NCI-H82 (cell line): Measurements from ENCODE around the gene CRELD2.

Experiments
- DNase-seq: peaks from one replicate; lab custom pipeline; 2025; lab: John Stamatoyannopoulos, UW

CRELD2 gene

DNA sequence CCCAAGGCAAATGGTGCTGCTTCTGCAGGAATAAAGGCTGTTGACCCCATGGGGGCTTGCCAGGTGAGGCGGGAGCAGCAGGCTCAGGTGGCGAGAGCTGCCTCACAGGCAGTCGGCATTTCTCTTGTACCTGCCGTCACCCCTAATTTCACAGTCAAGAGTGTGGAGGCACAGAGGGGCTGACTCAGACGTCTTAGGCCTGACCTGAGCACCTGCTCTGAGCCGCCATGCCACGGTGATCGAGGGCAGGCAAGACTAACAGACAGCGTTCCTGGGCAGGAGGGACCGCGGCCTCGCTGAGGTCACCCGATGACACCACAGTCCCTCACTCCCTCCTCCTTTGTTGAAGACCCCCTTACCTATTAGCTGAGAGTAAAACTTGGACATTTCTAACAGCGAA, 5.4 kb upstream of the CRELD2 start:
- DNase-seq, result no peak

DNA sequence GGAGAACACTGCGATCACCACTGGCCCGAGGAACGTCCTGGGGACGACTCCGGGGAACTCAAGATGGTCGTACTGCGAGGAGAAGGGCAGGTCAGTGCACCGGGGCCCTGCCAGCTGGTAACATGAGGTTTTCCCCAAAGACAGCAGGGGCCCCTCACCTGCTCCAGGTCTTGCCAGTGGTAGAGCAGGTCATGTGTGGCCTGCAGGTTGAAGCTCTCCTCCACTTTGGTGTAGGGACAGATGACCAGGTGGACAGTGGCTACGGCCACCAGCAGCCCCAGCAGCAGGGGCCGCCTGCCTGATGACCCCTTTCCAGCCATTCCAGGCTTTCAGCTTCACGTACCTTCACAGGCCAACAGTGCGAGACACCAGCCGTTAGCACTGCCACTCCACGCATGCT, 5.0 kb upstream of the CRELD2 start:
- no peak for DNase-seq

DNA sequence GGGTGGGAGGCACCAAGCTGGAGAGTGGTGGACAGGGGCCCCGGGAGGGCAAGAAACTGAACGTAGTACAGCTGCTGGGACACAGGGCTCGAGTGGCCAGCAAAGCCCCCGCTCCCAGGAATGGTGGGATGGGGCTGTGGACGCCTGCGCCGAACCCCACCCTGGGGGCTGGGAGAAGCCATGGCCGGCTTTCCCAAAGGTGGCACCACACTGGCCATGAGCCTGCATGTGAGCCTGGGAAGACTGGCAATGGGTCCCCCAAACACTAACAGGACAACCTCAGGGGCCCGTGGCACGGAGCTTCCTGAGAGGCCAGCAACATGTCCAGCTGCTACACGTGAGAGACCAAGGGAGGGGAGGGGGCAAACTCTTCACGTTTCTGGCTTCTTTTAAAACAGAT, 4.2 kb upstream of the CRELD2 start:
- DNase-seq, result no peak

DNA sequence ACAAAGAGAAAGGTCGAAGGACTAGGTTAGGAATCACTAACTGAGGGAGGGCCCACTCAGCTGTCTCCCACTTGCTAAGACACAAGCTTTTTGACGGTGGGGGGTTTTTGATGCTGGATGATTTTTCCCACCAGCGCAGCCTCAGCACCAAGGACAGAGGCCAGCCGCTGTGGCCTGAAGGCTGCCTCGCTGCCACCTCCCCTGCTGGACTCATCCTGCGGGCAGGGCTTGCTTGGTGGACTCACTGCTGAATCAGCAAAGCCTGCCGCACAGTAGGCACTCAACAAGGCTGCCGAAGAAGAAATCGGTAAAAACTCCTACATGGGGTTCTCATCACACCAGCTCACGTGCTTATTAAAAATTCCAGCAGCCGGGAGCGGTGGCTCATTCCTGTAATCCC, 2.8 kb upstream of the CRELD2 start:
- DNase-seq, result no peak

DNA sequence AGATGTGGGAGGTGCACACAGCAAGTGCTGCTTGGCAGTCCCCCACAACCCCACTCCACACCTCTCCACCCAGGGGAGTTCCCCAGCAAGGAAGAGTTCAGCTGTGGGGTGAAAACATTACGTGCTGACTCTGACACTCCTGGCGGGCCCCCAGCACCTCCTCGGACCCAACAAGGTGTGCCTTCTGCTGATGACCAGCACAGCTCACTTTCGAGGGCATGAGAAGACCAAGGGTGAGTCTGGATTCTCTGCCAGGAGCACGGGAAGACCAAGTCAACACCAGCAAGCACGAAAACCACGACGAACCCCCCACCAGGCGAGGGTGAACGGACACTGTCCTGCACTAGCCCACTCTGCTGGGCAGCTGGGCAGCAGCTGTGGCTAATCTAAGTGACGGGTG, 1.6 kb upstream of the CRELD2 start:
- DNase-seq, result no peak

DNA sequence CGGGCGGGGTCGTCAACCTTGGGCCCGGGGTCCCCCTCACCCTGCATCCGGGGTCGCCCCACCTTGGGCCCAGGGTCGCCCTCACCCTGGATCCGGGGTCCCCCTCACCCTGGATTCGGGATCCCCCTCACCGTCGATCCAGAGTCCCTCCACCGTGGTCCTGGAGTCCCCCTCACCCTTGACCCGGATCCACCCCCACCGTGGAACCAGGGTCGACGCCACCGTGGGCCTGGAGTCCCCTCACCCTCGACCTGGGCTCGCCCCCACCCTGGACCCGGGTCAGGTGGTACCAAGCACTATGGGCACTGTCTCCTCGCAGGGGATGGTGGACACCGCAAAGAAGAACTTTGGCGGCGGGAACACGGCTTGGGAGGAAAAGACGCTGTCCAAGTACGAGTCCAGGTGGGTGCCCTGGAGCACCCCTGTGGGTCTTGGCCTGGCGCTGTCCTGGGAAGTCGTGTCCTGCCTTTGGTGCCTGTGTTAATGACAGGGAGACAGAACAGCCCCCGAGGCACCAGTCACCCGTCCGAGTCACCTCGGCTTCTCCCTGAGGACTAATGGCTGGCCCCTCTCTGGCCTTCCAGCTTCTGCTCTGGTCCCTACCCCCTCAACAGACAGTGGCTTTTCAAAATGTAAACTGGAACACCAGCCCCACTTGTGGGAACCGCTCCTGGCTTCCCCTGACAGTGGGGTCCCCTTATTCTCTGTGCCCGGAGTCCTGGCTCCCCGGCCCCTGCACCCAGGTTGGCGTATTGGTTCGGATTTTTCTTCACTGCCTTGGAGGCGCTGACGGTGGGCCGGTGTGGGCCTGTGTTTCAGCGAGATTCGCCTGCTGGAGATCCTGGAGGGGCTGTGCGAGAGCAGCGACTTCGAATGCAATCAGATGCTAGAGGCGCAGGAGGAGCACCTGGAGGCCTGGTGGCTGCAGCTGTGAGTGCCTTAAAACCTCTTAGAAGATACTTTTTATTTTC, 762 bp downstream of the CRELD2 start:
- DNase-seq, result no peak

DNA sequence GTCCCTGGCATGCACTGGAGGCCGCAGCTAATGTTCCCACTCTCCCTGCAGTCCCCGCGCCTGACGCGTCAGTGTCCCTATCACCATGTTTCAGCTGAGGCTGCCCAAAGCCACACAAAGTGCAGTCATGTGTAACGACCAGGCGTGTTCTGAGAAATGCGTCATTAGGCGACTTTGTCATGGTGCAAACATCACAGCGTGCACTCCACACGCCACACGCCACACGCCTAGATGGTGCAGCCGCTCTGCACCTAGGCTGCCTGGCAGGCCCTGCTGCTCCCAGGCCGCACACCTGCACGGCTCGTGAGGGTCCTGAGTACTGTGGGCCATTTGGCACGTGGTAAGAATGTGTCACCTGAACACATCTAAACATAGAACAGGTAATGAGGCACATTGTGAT, 2.4 kb downstream of the CRELD2 start:
- DNase-seq, result no peak

DNA sequence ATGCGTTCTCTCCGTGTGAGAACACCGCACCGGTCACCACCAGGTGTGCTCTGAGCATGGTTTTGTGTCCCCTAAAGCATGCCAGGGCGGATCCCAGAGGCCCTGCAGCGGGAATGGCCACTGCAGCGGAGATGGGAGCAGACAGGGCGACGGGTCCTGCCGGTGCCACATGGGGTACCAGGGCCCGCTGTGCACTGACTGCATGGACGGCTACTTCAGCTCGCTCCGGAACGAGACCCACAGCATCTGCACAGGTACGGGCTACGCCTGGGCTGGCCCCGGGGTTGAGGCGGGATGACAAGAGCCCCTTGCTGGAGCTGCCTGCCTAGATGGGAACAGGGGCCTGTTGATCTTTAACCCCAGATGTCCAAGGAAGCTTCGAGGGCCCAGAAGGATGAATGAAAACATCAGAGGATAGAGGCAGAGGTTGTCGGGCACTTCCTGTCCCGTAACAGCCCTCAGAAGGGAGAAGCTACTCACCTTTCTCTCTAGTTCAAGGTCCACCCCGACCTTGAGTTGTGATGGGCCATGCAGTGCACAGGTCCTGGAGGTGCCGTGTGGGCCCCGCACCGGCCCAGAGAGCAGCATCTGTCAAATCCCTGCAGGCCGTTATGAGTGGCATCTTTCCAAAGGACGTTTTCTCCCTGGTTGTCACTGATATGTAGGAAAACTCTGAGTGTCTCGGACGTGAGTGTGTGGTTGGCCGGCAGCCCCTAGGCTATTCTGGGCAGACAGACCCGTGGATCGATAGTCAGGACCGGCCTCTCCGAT, 3.3 kb downstream of the CRELD2 start:
- no peak for DNase-seq

DNA sequence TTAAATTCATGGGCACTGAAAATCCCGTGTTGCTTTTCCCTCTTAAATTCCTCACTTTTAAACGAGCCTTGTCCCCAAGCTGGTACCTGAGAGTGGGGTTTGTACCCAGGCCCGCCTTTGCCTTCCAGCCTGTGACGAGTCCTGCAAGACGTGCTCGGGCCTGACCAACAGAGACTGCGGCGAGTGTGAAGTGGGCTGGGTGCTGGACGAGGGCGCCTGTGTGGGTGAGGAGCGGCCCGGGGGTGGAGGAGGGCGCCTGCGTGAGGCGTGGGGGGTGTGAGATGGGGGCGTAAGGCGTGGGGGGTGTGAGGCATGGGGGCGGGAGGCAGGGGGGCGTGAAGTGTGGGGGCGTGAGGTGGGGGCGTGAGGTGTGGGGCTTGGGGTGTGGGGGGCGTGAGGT, 4.0 kb downstream of the CRELD2 start:
- no peak for DNase-seq

DNA sequence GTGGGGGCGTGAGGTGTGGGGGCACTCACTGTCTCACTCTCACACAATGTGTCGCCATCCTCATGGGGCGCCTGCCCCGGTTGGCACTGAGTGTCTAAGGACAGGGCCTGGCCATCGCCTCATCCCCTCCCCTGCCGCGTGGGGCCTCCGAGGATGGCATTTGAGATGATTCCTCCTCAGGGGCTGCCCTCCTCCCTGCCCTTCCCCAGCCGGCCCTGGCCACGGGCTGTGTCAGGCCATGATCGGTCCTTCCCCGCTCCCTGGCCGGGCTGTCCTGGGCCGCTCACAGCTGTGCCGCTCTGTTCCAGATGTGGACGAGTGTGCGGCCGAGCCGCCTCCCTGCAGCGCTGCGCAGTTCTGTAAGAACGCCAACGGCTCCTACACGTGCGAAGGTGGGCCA, 4.5 kb downstream of the CRELD2 start:
- no peak for DNase-seq

DNA sequence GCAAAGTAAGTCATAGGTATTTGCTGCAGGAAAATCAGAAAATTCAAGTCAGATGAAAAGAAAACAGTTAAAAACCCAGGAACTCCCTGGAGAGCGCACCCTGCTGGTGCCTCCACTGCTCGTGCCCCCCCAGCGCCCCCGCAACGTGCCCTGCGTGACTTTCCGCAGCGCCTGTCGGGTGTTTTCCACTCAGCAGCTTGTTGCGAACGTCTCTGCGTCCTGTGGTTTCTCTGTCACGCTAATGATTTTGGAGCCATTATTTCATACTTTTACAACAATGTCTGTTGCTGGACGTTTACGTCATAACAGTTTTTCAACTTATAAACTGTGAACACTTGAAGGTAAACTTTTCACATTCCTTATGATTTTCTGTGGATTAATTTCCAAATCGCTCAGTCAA, 5.0 kb downstream of the CRELD2 start:
- no peak for DNase-seq

DNA sequence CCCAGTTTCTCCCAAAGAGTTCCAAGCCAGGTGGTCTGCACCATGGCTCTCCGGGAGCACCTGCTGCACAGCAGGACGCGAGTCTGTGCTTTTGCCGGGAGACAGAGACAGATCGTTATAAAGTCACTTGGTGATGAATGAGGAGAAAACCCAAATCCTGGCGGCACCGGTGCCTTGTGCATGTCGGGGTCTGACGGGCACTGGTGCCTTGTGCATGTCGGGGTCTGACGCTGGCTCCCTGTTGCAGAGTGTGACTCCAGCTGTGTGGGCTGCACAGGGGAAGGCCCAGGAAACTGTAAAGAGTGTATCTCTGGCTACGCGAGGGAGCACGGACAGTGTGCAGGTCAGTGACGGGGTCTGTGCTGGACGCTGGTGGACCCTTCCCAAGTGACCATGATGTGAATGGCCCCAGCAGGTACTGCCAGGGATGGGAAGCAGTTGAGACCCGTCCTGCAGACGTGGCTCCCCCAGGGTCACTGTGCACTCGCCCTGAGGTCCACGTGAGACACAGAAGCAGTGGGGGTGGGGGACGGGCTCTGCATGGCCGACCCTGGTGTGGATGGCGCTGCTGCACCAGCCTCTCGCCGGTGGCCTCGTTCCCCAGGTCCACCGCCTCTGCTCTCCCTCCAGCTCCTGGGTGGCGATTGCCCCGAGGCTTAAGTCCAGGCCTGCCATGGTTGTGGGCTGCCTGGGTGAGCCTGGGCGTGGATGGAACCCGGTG, 5.8 kb downstream of the CRELD2 start:
- no peak for DNase-seq

DNA sequence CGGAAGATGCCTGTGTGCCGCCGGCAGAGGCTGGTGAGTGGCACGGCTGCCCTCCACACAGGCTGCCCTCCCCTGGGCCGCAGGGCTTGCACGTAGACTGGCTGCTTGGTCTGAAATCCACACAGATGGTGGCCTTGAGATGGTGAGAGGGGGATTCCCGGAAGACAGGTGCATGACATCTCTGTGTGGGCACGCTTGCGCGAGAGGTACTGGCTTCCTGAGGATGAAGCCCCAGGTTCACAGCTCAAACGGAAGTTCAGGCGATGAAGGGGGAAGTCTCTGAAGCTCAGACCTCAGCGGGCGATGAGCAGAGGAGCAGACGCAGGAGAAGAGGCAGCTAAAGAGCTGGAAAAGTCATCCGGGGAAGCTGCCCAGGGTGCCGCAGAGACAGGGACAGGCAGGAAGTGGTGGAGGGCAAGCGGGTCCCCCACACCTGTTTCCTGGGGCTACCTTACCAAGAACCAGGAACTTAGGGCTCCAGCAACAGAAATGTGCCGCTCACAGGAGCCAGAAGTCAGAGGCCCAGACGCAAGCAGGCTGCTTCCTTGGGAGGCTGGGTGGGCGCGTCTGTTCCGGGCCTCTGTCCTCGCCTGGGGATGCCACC, 7.2 kb downstream of the CRELD2 start:
- DNase-seq, result no peak

DNA sequence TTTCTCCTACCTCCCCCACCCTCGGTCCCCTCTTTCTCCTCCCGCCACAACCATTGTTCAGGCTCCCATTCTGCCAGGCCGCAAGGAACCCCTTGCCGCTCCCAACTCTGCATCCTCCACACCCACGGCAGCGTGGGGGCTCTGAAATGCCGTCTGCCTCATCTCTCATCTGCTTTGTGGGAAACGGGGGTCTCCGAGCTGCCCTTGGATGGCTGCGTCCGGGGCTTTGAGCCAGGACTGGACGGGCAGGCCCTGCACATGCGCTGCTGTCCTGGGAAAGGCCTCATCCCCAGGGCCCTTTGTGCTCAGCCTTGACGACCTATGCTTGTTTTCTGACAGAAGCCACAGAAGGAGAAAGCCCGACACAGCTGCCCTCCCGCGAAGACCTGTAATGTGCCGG, 8.5 kb downstream of the CRELD2 start:
- DNase-seq, result no peak

DNA sequence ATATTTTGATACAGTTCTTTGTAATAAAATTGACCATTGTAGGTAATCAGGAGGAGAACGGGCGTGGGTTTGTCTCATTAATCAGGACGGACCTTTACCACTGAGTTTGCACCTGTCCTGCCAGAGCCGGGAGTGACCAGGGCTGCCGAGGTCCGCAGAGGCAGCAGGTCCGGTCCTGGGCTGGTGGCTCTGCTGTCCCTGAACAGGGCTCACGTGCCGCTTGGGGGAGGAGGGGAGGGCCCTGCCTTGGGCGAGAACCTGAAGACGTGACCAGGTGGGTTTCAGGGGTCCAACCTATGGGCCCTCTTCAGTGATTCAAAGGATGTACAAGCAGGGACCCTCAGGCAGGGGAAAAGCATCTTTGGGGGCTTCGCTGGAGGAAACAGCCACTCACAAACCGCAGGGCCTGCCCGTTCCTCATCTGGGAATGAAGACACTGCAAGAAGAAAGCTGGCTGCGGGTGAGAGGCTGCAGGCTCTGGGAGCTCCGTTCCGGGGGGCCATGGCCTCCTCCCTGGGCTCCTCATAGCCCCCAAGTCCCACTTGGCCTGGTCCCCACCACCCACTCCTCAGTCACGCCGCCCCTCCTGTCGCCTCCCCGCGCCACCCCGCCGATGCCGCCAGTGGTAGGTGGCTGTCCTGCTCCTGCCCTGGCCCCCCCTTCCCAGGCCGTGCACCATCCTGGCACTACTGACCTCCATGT, 9.2 kb downstream of the CRELD2 start:
- DNase-seq, result no peak

DNA sequence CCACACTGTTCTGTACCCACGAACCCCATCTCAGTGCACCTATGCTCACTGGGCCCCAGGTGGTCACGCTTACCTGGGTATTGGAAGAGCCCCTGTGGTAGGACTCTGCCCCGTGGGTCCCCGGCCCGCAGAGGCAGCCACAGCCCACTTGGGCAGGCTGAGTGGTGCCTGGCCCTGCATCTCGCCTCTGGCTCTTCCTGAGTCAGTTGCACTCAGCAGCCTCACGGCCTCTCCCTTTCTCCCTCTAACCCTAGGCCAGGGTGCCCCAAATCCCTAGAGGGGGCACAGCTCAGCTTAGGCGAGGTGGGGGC, 9.7 kb downstream of the CRELD2 start:
- no peak for DNase-seq

DNA sequence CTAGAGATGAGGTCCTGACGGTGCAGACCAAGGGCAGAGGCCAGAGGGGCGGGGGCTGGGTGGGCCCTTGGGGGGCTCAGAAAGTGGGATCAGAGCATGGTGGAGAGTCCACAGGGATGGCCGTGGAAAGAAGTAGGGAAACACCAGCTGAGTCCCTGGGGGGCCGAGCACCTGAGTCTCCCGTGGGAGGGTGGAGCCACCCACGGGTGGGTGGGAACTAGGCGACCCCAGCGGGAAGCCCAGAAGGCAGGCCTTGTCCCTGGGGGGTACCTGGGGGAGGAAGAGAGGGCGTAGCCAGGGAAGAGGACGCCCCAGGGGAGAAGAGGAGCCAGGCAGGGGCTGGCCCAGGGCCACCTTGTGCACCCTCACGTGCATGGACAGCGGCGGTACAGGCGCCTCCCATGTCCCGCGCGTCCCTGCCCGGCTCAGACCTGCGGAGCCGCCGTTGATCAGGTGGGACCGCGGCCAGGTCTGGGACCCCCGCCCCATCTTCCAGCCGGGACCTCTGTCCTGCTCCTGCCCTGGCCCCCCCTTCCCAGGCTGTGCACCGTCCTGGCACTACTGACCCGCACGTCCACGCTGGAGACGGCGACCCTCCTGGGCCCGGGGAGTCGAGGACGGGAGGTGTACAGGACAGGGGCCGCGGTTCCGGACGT, 10.2 kb downstream of the CRELD2 start:
- DNase-seq, result no peak

DNA sequence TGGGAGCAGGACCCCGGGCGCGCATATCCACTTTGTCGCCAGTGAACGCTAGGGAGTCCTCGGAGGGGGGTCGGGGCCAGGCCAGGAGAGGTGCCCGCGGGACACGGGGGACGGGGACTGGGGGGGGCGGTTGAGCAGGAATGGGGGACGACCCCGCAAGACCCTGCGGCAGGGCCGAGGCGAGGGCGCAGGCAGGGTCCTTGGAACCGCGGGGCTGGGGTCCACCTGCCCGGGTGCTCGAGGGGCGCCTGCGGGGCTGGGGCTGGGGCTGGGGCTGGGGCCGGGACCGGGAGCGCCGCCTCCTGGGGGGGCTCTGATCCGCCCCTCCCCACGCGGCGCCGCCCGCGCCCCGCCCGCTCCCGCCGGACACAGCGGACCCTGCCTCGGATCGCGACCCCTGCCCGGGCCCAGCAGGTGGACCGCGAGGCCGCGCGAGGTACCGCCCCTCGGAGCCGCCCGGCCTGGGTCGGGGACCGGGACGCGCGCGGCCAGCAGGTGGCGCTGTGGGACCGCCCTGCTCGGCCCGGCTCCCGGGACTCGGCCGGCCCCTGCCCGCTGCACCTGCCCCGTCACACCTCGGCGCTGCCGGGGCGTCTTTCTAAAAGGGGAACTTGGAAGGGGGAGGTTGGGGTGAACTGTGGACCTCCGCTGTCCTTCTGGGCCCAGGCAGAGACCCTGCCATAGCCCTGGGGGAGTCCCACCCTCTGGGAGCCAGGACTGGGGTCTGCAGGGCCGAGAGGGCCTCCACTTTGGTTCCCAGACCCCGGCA, 11.0 kb downstream of the CRELD2 start:
- peak; percentile 61 for DNase-seq

DNA sequence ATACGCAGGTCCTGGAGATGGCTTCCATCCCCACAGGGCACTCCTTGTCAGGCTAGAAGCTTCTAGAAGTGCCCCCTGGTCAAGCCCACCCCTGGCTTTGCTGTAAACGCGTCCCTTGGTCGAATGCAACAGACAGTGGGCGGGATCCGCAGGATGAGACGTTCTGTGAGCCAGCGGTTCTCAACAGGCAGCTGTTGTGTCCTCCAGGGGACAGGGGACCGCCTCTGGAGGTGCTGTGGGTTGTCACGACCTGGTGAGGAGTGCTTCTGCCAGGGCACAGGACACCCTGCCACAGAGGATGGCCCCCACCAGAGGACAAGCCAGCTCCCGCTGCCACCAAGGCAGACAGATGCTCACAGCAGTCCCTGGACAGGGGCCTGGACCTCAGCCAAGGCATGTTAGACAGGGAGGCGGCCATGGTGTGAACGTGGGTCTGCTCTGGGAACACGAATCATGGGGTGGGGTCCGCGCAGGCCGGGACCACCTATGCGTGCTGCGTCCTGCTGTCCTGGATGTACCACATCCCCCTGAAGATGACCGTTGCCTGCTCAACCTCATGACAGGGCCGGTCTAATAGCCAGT, 11.7 kb downstream of the CRELD2 start:
- no peak for DNase-seq
